ENCODE results near the gene XIRP1.

XIRP1 gene

GRCh38 chr3:39210078-39210477 is 17.7 kb upstream of the XIRP1 start:
- CTCF ChIA-PET: interaction anchor here (0.7 kb wide), 2 partner anchors 82 to 83 kb away, joined by 5 read pairs; no protein-coding TSS in a partner anchor
- POLR2A ChIA-PET (ENCODE audit: low non-redundant PET): no interaction called here
- TF ChIP-seq CTCF (conservative IDR thresholded peaks at IDR 0.05; ENCODE audit: low read depth): no peak

GRCh38 chr3:39209329-39209970 is 17.1 kb upstream of the XIRP1 start:
- no peak for TF ChIP-seq CTCF (conservative IDR thresholded peaks at IDR 0.05; ENCODE audit: low read depth)
- DNase-seq (ENCODE audit: low spot score): no peak
- CTCF ChIA-PET: interaction anchor here (0.6 kb wide), 1 partner anchor 1700 kb away, joined by 3 read pairs; no protein-coding TSS in a partner anchor
- H3K27ac ChIP-seq: no peak overlapping the region
- POLR2A ChIA-PET (ENCODE audit: low non-redundant PET): no interaction called here

More at GRCh38 chr3:39210078-39210477, 17.7 kb upstream of the XIRP1 start:
- no peak for DNase-seq (ENCODE audit: low spot score)
- no peak overlapping the region for H3K27ac ChIP-seq

- peak; percentile 51 for TF ChIP-seq CTCF (conservative IDR thresholded peaks at IDR 0.05; ENCODE audit: low read depth)
- ChIA-PET POLR2A (ENCODE audit: low non-redundant PET) (no interaction called here), CTCF (no interaction called here)
- no peak overlapping the region for H3K27ac ChIP-seq
- peak; percentile 27 for DNase-seq (ENCODE audit: low spot score)
These were observed 16.2 kb upstream of the XIRP1 start for GRCh38 chr3:39208463-39209055.

- POLR2A ChIA-PET (ENCODE audit: low non-redundant PET): no interaction called here
- CTCF ChIA-PET: interaction anchor here (0.5 to 0.7 kb wide), 2 partner anchors 65 to 170 kb away, joined by 3 read pairs; no protein-coding TSS in a partner anchor
- H3K27ac ChIP-seq: no peak overlapping the region
- no peak for TF ChIP-seq CTCF (conservative IDR thresholded peaks at IDR 0.05; ENCODE audit: low read depth)
- no peak for DNase-seq (ENCODE audit: low spot score)
These were observed 15.2 kb upstream of the XIRP1 start for GRCh38 chr3:39207361-39208186.

GRCh38 chr3:39205919-39206516 is 13.6 kb upstream of the XIRP1 start:
- no peak overlapping the region for H3K27ac ChIP-seq
- ChIA-PET POLR2A (ENCODE audit: low non-redundant PET) (no interaction called here), CTCF (interaction anchor here (1.2 kb wide), 1 partner anchor 82 kb away, joined by 4 read pairs; no protein-coding TSS in a partner anchor)
- TF ChIP-seq CTCF (conservative IDR thresholded peaks at IDR 0.05; ENCODE audit: low read depth): no peak
- DNase-seq (ENCODE audit: low spot score): no peak

GRCh38 chr3:39205131-39205530 is 12.7 kb upstream of the XIRP1 start:
- ChIA-PET CTCF (interaction anchor here (1.2 kb wide), 1 partner anchor 83 kb away, joined by 4 read pairs; no protein-coding TSS in a partner anchor), POLR2A (ENCODE audit: low non-redundant PET) (no interaction called here)
- no peak for DNase-seq (ENCODE audit: low spot score)
- TF ChIP-seq CTCF (conservative IDR thresholded peaks at IDR 0.05; ENCODE audit: low read depth): no peak
- H3K27ac ChIP-seq: no peak overlapping the region
